Uterus (tissue), 2 donors: ENCODE results near the gene SEMA4G.

Source experiments
- POLR2A ChIP-seq, 2 donors: fragments of 450-650 bp; IDR thresholded peaks; one replicate each; pipeline ENCODE4 v1.6.1; 2016; ENCODE audit warnings: antibody characterized with exemption in 2 of 2, mild to moderate bottlenecking in 1 of 2, moderate library complexity in 1 of 2
- TF ChIP-seq, protein P1 (sequence below), 4 experiments: fragments of 200-600 bp in 2 of 4; fragments of 450-650 bp in 2 of 4; sonication (generic) in 2 of 4; IDR thresholded peaks; one replicate each; pipeline ENCODE4 v1.5.1; 2016 to 2019; ENCODE audit warnings: antibody characterized with exemption in 4 of 4, mild to moderate bottlenecking in 2 of 4, moderate library complexity in 1 of 4

DNA sequence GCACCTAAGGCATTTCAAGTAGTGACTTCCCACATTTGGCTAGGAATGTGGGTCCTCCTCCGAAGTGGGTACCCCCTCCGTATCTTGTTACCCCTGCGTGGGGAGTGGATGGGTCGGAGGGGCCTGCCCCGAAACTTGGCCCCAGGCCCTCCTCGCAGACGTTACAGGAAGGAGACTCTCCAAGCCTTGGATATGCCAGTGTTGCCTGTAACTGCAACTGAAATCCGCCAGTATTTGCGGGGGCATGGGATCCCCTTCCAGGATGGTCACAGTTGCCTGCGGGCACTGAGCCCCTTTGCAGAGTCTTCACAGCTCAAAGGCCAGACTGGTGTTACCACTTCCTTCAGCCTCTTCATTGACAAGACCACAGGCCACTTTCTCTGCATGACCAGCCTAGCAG is 18.9 kb downstream of the SEMA4G start:
- no peak for TF ChIP-seq POLR2A (IDR thresholded peaks at IDR 0.05)
- TF ChIP-seq, protein P1, sequence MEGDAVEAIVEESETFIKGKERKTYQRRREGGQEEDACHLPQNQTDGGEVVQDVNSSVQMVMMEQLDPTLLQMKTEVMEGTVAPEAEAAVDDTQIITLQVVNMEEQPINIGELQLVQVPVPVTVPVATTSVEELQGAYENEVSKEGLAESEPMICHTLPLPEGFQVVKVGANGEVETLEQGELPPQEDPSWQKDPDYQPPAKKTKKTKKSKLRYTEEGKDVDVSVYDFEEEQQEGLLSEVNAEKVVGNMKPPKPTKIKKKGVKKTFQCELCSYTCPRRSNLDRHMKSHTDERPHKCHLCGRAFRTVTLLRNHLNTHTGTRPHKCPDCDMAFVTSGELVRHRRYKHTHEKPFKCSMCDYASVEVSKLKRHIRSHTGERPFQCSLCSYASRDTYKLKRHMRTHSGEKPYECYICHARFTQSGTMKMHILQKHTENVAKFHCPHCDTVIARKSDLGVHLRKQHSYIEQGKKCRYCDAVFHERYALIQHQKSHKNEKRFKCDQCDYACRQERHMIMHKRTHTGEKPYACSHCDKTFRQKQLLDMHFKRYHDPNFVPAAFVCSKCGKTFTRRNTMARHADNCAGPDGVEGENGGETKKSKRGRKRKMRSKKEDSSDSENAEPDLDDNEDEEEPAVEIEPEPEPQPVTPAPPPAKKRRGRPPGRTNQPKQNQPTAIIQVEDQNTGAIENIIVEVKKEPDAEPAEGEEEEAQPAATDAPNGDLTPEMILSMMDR (IDR thresholded peaks at IDR 0.05), result no peak
